Measurements from ENCODE around the gene PLAU. TPM values are rescaled to one million over a fixed set of nuclear protein-coding genes. Genes with fewer than 3 reads are reported as not detected.

PLAU gene
- total and polyA plus RNA-seq, 9 of the 15 experiments (the other 6 are each of a cell fraction or from before 2014, with no cell fraction given), result 2.1 to 16.9 (median 3.3) TPM

GRCh38 chr10:73879296-73880173, 31.4 kb upstream of the PLAU start (continued):
- TF ChIP-seq YY1 (IDR thresholded peaks at IDR 0.05; ENCODE audit: borderline replicate concordance in 1 of 3, control insufficient read depth in 1 of 3, extremely low read depth in 1 of 3, insufficient read depth in 3 of 3, insufficient read length in 1 of 3, insufficient replicate concordance in 2 of 3, low read depth in 1 of 3, low read length in 2 of 3), result peak in 2 of 3 experiments; percentile 55 to 56
- no peak for TF ChIP-seq FOXA1 (IDR thresholded peaks at IDR 0.05; ENCODE audit: borderline replicate concordance)
- no peak for TF ChIP-seq ZNF41 (CRISPR knock-in tag; conservative IDR thresholded peaks at IDR 0.05)
- TF ChIP-seq RBBP5 (IDR thresholded peaks at IDR 0.05; ENCODE audit: borderline replicate concordance, insufficient read depth, low read length, poor library complexity, severe bottlenecking), result no peak
- no peak for TF ChIP-seq BCLAF1 (IDR thresholded peaks at IDR 0.05; ENCODE audit: borderline replicate concordance in 1 of 2, control insufficient read depth in 1 of 2, low read depth in 2 of 2, low read length in 1 of 2)
- no peak for TF ChIP-seq NFE2L1 (tag; IDR thresholded peaks at IDR 0.05; ENCODE audit: borderline replicate concordance, low read depth)
- TF ChIP-seq EGR1 (conservative IDR thresholded peaks at IDR 0.05), result no peak
- peak; percentile 70; the same call in 1 of the 2 replicates for TF ChIP-seq ZC3H8 (IDR thresholded peaks at IDR 0.05)
- TF ChIP-seq EP400 (IDR thresholded peaks at IDR 0.05), result peak; percentile 73; the same call in 1 of the 2 replicates
- peak; percentile 86 for TF ChIP-seq MECOM (CRISPR knock-in tag; IDR thresholded peaks at IDR 0.05)
- no peak for TF ChIP-seq PRPF4 (IDR thresholded peaks at IDR 0.05; ENCODE audit: insufficient read depth, low read depth, low read length, poor library complexity, severe bottlenecking)
- TF ChIP-seq RNF2 (IDR thresholded peaks at IDR 0.05), result no peak
- no peak for TF ChIP-seq SMAD2 (IDR thresholded peaks at IDR 0.05; ENCODE audit: low read depth, low read length)
- no peak for TF ChIP-seq BDP1 (IDR thresholded peaks at IDR 0.05; ENCODE audit: insufficient read depth, insufficient read length)
- no peak for TF ChIP-seq ZNF75A (CRISPR knock-in tag; IDR thresholded peaks at IDR 0.05)
- no peak for TF ChIP-seq ZNF583 (CRISPR knock-in tag; IDR thresholded peaks at IDR 0.05)
- TF ChIP-seq MTA3 (IDR thresholded peaks at IDR 0.05; ENCODE audit: borderline replicate concordance), result peak; percentile 96
- TF ChIP-seq ZNF79 (CRISPR knock-in tag; IDR thresholded peaks at IDR 0.05; ENCODE audit: low read depth), result no peak
- TF ChIP-seq HDGF (IDR thresholded peaks at IDR 0.05), result peak; percentile 90; the same call in 1 of the 2 replicates
- TF ChIP-seq MBD2 (IDR thresholded peaks at IDR 0.05; ENCODE audit: borderline replicate concordance, low read depth), result no peak; the same call in 1 of the 2 replicates
- TF ChIP-seq, protein P1, sequence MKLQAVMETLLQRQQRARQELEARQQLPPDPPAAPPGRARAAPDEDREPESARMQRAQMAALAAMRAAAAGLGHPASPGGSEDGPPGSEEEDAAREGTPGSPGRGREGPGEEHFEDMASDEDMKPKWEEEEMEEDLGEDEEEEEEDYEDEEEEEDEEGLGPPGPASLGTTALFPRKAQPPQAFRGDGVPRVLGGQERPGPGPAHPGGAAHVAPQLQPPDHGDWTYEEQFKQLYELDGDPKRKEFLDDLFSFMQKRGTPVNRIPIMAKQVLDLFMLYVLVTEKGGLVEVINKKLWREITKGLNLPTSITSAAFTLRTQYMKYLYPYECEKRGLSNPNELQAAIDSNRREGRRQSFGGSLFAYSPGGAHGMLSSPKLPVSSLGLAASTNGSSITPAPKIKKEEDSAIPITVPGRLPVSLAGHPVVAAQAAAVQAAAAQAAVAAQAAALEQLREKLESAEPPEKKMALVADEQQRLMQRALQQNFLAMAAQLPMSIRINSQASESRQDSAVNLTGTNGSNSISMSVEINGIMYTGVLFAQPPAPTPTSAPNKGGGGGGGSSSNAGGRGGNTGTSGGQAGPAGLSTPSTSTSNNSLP (IDR thresholded peaks at IDR 0.05; ENCODE audit: borderline replicate concordance, low read depth, low read length), result no peak
- TF ChIP-seq, protein P2, sequence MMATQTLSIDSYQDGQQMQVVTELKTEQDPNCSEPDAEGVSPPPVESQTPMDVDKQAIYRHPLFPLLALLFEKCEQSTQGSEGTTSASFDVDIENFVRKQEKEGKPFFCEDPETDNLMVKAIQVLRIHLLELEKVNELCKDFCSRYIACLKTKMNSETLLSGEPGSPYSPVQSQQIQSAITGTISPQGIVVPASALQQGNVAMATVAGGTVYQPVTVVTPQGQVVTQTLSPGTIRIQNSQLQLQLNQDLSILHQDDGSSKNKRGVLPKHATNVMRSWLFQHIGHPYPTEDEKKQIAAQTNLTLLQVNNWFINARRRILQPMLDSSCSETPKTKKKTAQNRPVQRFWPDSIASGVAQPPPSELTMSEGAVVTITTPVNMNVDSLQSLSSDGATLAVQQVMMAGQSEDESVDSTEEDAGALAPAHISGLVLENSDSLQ (IDR thresholded peaks at IDR 0.05), result peak; percentile 95

All from K562 (cell line).